Measurements from ENCODE around the gene RANBP17.

DNA sequence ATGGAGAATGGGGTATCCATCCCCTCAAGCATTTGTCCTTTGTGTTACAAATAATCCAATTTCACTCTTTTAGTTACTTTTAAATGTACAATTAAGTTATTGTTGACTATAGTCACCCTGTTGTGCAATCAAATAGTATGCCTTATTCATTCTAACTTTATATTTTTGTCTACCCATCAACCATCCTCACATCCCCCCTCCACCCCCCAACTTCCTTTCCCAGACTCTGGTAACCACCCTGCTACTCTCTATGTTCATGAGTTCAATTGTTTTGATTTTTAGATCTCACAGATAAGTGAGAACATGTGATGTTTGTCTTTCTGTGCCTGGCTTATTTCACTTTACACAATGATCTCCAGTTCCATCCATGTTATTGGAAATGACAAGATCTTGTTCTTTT is 15.4 kb upstream of the RANBP17 start:
- TF ChIP-seq, protein P1, sequence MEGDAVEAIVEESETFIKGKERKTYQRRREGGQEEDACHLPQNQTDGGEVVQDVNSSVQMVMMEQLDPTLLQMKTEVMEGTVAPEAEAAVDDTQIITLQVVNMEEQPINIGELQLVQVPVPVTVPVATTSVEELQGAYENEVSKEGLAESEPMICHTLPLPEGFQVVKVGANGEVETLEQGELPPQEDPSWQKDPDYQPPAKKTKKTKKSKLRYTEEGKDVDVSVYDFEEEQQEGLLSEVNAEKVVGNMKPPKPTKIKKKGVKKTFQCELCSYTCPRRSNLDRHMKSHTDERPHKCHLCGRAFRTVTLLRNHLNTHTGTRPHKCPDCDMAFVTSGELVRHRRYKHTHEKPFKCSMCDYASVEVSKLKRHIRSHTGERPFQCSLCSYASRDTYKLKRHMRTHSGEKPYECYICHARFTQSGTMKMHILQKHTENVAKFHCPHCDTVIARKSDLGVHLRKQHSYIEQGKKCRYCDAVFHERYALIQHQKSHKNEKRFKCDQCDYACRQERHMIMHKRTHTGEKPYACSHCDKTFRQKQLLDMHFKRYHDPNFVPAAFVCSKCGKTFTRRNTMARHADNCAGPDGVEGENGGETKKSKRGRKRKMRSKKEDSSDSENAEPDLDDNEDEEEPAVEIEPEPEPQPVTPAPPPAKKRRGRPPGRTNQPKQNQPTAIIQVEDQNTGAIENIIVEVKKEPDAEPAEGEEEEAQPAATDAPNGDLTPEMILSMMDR (conservative IDR thresholded peaks at IDR 0.05 in 1 of 2, IDR thresholded peaks at IDR 0.05 in 1 of 2; ENCODE audit: extremely low read depth in 1 of 2, insufficient read depth in 1 of 2, low read depth in 1 of 2, low read length in 2 of 2) = no peak
- no peak for TF ChIP-seq EZH2 (IDR thresholded peaks at IDR 0.05; ENCODE audit: borderline replicate concordance, low read length)

Data from mammary epithelial cell (primary cell).